Uterus (tissue), 4 donors: ENCODE measurements around the gene KIF5B. TPM values are rescaled to one million over a fixed set of nuclear protein-coding genes. Genes with fewer than 3 reads are reported as not detected.
"Not testable (repeated sequence)": the region's sequence is repeated elsewhere in the genome, so short reads cannot be mapped to it uniquely, and the experiment has no call there.

Experiments used
- DNase-seq, 2 donors: peaks; one replicate each; pipeline ENCODE4 v3.0.0-alpha.2; 2019 to 2020
- H3K27ac ChIP-seq, 2 donors: fragments of 200-600 bp; sonication (generic); 1 replicate in 1 of 2; 2 replicates in 1 of 2; pipeline ENCODE4 v1.5.1; 2016 to 2018
- H3K27me3 ChIP-seq, 2 donors: fragments of 200-600 bp; sonication (generic); one replicate each; pipeline ENCODE4 v1.5.1; 2018 to 2019; ENCODE audit warnings: control low read depth in 1 of 2
- H3K36me3 ChIP-seq, 2 donors: fragments of 200-600 bp; sonication (generic); one replicate each; pipeline ENCODE4 v1.5.1; 2019; ENCODE audit warnings: control low read depth in 1 of 2
- H3K4me1 ChIP-seq, 2 donors: fragments of 200-600 bp; sonication (generic); one replicate each; pipeline ENCODE4 v1.5.1; 2018 to 2019; ENCODE audit warnings: control low read depth in 1 of 2
- H3K4me3 ChIP-seq, 2 donors: fragments of 200-600 bp; sonication (generic); 1 replicate in 1 of 2; 2 replicates in 1 of 2; pipeline ENCODE4 v1.5.1; 2018 to 2019; ENCODE audit warnings: mild to moderate bottlenecking in 1 of 2
- H3K9me3 ChIP-seq, 2 donors: fragments of 200-600 bp; sonication (generic); one replicate each; pipeline ENCODE4 v1.5.1; 2019; ENCODE audit warnings: control low read depth in 1 of 2
- POLR2A ChIP-seq, 2 donors: fragments of 450-650 bp; IDR thresholded peaks; one replicate each; pipeline ENCODE4 v1.6.1; 2016; ENCODE audit warnings: antibody characterized with exemption in 2 of 2, mild to moderate bottlenecking in 1 of 2, moderate library complexity in 1 of 2
- intact Hi-C: fragments of 100-400 bp; cut with DNase I; formaldehyde crosslinking; loops from one replicate; pipeline ENCODE4 v1.15.1; 2023; ENCODE audit warnings: low total_unique reads
- total RNA-seq, 4 donors: library from RNA; depleted of rRNA in 3 of 4; stranded (reverse); fragments of >200 nt in 3 of 4; gene quantifications; one replicate each; pipeline versions ENCODE4 v1.1.0 to v1.2.4, GENCODE V29; 2014 to 2023
- TF ChIP-seq, protein P1 (sequence below), 4 experiments: fragments of 200-600 bp in 2 of 4; fragments of 450-650 bp in 2 of 4; sonication (generic) in 2 of 4; IDR thresholded peaks; one replicate each; pipeline ENCODE4 v1.5.1; 2016 to 2019; ENCODE audit warnings: antibody characterized with exemption in 4 of 4, mild to moderate bottlenecking in 2 of 4, moderate library complexity in 1 of 4
- donor health status: DM: yes; HTN: yes; CAD: no.

KIF5B gene
- total RNA-seq, 4 donors from 2014 or later: 84.0 to 156 (median 106) TPM

DNA sequence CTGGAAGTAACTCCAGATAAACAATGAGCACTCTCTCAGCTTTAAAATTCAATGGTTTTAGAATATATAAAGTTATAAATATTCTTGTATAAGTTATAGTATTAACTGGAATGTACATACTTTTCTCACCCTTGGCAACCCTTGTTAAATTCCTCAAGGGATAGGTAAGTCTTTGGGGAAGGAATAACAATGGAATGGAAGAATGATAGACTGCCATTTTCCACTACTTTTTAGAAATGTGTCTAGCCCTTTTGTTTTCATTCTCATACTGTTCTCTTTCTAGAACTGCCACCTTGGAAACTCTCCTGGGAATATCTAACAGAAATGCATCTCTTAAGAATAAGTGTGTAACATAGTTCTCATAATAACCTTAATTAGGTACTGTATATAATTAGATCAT is 8.3 kb downstream of the KIF5B start:
- no peaks in the 10 kb centered on the region for H3K9me3 ChIP-seq
- intact Hi-C loops: no loop called here
- H3K27ac ChIP-seq: no peak overlapping the region
- TF ChIP-seq POLR2A (IDR thresholded peaks at IDR 0.05): no peak
- TF ChIP-seq, protein P1, sequence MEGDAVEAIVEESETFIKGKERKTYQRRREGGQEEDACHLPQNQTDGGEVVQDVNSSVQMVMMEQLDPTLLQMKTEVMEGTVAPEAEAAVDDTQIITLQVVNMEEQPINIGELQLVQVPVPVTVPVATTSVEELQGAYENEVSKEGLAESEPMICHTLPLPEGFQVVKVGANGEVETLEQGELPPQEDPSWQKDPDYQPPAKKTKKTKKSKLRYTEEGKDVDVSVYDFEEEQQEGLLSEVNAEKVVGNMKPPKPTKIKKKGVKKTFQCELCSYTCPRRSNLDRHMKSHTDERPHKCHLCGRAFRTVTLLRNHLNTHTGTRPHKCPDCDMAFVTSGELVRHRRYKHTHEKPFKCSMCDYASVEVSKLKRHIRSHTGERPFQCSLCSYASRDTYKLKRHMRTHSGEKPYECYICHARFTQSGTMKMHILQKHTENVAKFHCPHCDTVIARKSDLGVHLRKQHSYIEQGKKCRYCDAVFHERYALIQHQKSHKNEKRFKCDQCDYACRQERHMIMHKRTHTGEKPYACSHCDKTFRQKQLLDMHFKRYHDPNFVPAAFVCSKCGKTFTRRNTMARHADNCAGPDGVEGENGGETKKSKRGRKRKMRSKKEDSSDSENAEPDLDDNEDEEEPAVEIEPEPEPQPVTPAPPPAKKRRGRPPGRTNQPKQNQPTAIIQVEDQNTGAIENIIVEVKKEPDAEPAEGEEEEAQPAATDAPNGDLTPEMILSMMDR (IDR thresholded peaks at IDR 0.05): no peak
- no peaks in the 10 kb centered on the region for H3K36me3 ChIP-seq
- no peak for DNase-seq
- H3K27me3 ChIP-seq: no peaks in the 10 kb centered on the region
- H3K4me1 ChIP-seq: peaks cover 0 to 7% of the 10 kb centered on the region in 2 donors
- no peak overlapping the region for H3K4me3 ChIP-seq

DNA sequence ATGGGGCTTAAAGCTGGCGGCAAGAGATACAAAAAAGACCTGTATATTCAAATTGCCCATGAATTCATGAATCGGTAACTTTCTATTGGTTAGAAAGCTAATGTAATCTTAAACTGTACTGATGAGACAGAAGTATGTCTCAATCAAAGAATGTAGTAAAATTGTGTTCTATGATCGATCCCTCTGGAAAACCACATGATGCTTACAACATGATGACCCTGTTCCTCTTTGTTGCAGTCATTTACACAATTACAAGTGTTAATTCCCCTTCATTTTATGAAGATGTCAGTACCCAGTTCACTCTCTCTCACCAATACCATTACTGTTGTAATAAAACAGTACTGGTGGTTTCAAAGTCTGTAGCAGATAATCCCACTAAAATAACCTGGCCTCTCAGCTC is 10.1 kb downstream of the KIF5B start:
- H3K4me3 ChIP-seq: no peak overlapping the region
- DNase-seq: no peak
- no peaks in the 10 kb centered on the region for H3K9me3 ChIP-seq
- no peaks in the 10 kb centered on the region for H3K36me3 ChIP-seq
- TF ChIP-seq POLR2A (IDR thresholded peaks at IDR 0.05): no peak
- H3K27ac ChIP-seq: no peak overlapping the region
- intact Hi-C loops: no loop called here
- peaks cover 0 to 7% of the 10 kb centered on the region in 2 donors for H3K4me1 ChIP-seq
- no peaks in the 10 kb centered on the region for H3K27me3 ChIP-seq

DNA sequence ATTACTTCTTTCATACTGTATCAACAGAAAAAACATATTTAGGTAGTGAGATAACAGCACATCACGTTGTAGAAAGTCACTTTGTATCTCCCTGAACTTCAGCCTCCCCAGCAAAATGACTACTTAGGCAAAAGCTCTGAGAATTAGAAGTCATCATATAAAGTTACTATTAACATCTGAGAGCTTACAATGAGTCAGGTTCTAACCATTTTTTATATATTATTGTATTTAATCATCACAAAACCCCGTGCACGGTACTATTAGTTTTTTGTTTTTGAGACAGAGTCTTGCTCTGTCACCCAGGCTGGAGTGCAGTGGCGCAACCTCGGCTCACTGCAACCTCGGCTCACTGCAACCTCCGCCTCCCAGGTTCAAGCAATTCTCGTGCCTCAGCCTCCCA is 13.5 kb downstream of the KIF5B start:
- H3K4me1 ChIP-seq, H3K4me3 ChIP-seq, H3K27me3 ChIP-seq, H3K9me3 ChIP-seq, intact Hi-C loops, DNase-seq, H3K27ac ChIP-seq, H3K36me3 ChIP-seq: not testable (repeated sequence)

DNA sequence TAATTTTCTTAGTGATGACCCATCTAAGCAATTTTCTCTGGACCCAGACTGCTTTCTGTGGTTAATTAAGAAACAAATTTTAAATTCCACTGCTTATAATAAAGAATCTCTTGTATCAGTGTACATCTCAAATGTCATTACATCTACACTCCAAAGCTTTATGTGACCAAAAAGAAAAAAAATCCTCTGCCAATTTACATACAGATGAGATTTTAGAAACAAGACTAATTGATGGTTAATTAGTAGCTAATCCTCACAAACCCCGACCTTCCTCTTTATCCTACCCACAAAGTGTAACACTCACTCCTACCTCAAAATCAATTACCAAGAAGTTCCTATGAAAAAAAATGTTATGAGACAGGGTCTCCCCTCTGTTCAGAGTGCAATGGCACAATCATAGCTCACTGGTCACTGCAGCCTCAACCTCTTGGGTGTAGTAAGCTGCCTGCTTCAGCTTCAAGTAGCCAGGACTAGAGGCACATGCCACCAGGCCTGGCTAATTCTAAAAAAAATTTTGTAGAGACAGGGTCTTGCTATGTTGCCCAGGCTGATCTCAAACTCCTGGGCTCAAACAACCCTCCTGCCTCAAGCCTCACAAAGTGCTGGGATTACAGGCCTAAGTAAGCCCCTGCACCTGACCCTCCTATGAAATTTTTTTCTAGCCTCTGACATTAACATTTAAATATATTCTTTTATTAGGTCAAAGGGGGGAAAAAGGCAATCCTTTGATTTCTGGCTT is 14.8 kb downstream of the KIF5B start:
- H3K9me3 ChIP-seq: no peaks in the 10 kb centered on the region
- H3K4me3 ChIP-seq: no peak overlapping the region
- no peaks in the 10 kb centered on the region for H3K36me3 ChIP-seq
- DNase-seq: no peak
- H3K27me3 ChIP-seq: no peaks in the 10 kb centered on the region
- intact Hi-C loops: no loop called here
- H3K27ac ChIP-seq: no peak overlapping the region
- TF ChIP-seq, protein P1 (IDR thresholded peaks at IDR 0.05): no peak
- TF ChIP-seq POLR2A (IDR thresholded peaks at IDR 0.05): no peak
- H3K4me1 ChIP-seq: no peaks in the 10 kb centered on the region

DNA sequence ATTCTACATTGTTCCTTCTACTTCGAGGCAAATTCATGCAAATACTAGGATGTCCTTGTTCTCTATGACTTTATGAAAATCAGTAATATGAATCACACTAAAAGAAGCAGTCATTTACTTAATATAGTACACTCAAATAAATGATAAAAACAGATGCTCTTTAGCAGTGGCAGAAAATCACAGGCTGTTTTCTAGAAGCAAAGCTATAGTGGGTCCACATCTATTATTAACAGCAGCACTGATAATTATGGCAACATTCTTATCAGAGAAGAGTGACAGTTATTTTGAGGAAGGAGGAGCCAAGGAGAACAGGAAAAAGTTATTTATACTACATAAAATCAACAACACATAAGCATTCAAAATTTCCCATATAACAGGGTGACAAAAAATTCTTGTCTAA is 16.5 kb downstream of the KIF5B start:
- Histone ChIP-seq H3K27ac (no peak overlapping the region), H3K36me3 (no peaks in the 10 kb centered on the region), H3K4me3 (no peak overlapping the region), H3K27me3 (no peaks in the 10 kb centered on the region), H3K4me1 (no peaks in the 10 kb centered on the region), H3K9me3 (no peaks in the 10 kb centered on the region)
- intact Hi-C loops: no loop called here
- no peak for TF ChIP-seq POLR2A (IDR thresholded peaks at IDR 0.05)
- TF ChIP-seq, protein P1 (IDR thresholded peaks at IDR 0.05): no peak
- DNase-seq: no peak

DNA sequence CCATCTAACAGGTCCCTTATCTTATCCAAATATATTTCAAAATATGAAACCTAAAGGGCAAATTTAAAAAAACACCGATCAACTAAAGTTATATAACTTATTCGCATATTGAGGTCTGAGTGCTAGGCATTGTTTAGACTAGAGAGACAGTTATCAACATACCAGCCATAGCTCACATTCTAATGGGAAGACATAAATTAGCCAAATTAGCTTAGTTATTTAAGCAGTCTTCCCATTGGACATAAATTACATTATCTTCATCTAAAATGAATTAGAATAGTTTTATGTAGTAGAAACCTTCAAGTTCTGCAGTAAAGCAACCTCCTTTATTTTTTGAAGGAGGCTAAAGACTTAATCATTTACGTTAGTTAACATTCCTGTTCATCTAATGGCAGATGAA is 17.4 kb downstream of the KIF5B start:
- H3K36me3 ChIP-seq: no peaks in the 10 kb centered on the region
- no peaks in the 10 kb centered on the region for H3K27me3 ChIP-seq
- H3K27ac ChIP-seq: no peak overlapping the region
- DNase-seq: no peak
- no peak overlapping the region for H3K4me3 ChIP-seq
- no peak for TF ChIP-seq POLR2A (IDR thresholded peaks at IDR 0.05)
- TF ChIP-seq, protein P1 (IDR thresholded peaks at IDR 0.05): no peak
- H3K9me3 ChIP-seq: no peaks in the 10 kb centered on the region
- no peaks in the 10 kb centered on the region for H3K4me1 ChIP-seq
- intact Hi-C loops: no loop called here
